Non-pigmented ciliary epithelial cell (primary cell): ENCODE measurements around the gene CUBN.
A peak's percentile ranks its signal among the peaks of the same experiment; 100 is the strongest.

ENCODE experiments used
- DNase-seq: peaks from one replicate; pipeline ENCODE4 v3.0.0-alpha.2; 2010; ENCODE audit warnings: low read depth

Gene CUBN

GRCh38 chr10:16820421-16820820, 309.2 kb downstream of the CUBN start:
- DNase-seq, result no peak

GRCh38 chr10:16820018-16820417, 309.6 kb downstream of the CUBN start:
- no peak for DNase-seq

GRCh38 chr10:16819436-16819835, 310.2 kb downstream of the CUBN start:
- no peak for DNase-seq

- no peak for DNase-seq
Observed at GRCh38 chr10:16819026-16819425, 310.6 kb downstream of the CUBN start.

- peak; percentile 98 for DNase-seq
Observed at GRCh38 chr10:16817125-16818019, 312.2 kb downstream of the CUBN start, which contains the start of gene RSU1. TSS of gene RSU1 (minus strand) at chr10:16817424. CDS start at chr10:16817081, 343 bp downstream.

GRCh38 chr10:16816830-16817124, 312.8 kb downstream of the CUBN start:
- DNase-seq, result no peak

GRCh38 chr10:16816171-16816570, 313.4 kb downstream of the CUBN start:
- no peak for DNase-seq

- DNase-seq, result no peak
Observed at GRCh38 chr10:16814012-16814411, 315.6 kb downstream of the CUBN start.

GRCh38 chr10:16812676-16813075, 316.9 kb downstream of the CUBN start:
- no peak for DNase-seq

GRCh38 chr10:16811765-16812164, 317.8 kb downstream of the CUBN start:
- no peak for DNase-seq

GRCh38 chr10:16811292-16811691, 318.3 kb downstream of the CUBN start:
- no peak for DNase-seq

- DNase-seq, result no peak
Observed at GRCh38 chr10:16809074-16809718, 320.4 kb downstream of the CUBN start.

GRCh38 chr10:16804123-16804522, 325.5 kb downstream of the CUBN start:
- no peak for DNase-seq

GRCh38 chr10:16803464-16803863, 326.1 kb downstream of the CUBN start:
- DNase-seq, result no peak

- no peak for DNase-seq
Observed at GRCh38 chr10:16799621-16800020, 330.0 kb downstream of the CUBN start.

GRCh38 chr10:16798571-16798970, 331.0 kb downstream of the CUBN start:
- DNase-seq, result no peak

GRCh38 chr10:16795410-16796073, 334.1 kb downstream of the CUBN start:
- no peak for DNase-seq

- no peak for DNase-seq
Observed at GRCh38 chr10:16794005-16794404, 335.6 kb downstream of the CUBN start.

- peak; percentile 30 for DNase-seq
Observed at GRCh38 chr10:16792675-16793074, 336.9 kb downstream of the CUBN start.

GRCh38 chr10:16789765-16790164, 339.8 kb downstream of the CUBN start:
- no peak for DNase-seq

GRCh38 chr10:16789261-16789660, 340.4 kb downstream of the CUBN start:
- no peak for DNase-seq

- no peak for DNase-seq
Observed at GRCh38 chr10:16788778-16789177, 340.8 kb downstream of the CUBN start.

GRCh38 chr10:16788125-16788524, 341.5 kb downstream of the CUBN start:
- DNase-seq, result no peak
